Astrocyte of the spinal cord (primary cell): ENCODE measurements around the gene MUC2.

ENCODE experiments used
- DNase-seq: peaks from one replicate; pipeline ENCODE4 v3.0.0; 2011; ENCODE audit warnings: low read depth, low spot score
- H3K4me3 ChIP-seq: 2 replicates; pipeline ENCODE4 v1.5.1; 2011; ENCODE audit warnings: low read depth, mild to moderate bottlenecking, low read length, moderate library complexity
- CTCF ChIP-seq: IDR thresholded peaks from 2 replicates; pipeline ENCODE4 v1.5.1; 2012; ENCODE audit warnings: low read depth, mild to moderate bottlenecking, low read length, inconsistent platforms
- in situ Hi-C: cut with HindIII; loops from 2 replicates; pipeline ENCODE4 v1.10.0; 2017; ENCODE audit warnings: low sequenced_read_pairs

MUC2 gene

GRCh38 chr11:1107316-1108245 lies 32.9 kb downstream of the MUC2 start:
- no peak for TF ChIP-seq CTCF
- in situ Hi-C loops, result no loop called here
- DNase-seq, result no peak
- no peak overlapping the region for H3K4me3 ChIP-seq

- in situ Hi-C loops, result no loop called here
- H3K4me3 ChIP-seq, result no peak overlapping the region
- no peak for TF ChIP-seq CTCF
- no peak for DNase-seq
Observed at GRCh38 chr11:1108246-1108900, 33.7 kb downstream of the MUC2 start.

- no peak overlapping the region for H3K4me3 ChIP-seq
- DNase-seq, result no peak
- no peak for TF ChIP-seq CTCF
- in situ Hi-C loops, result no loop called here
Observed at GRCh38 chr11:1109101-1109917, 34.6 kb downstream of the MUC2 start.

GRCh38 chr11:1109918-1110705 lies 35.4 kb downstream of the MUC2 start:
- no peak for TF ChIP-seq CTCF
- no peak for DNase-seq
- in situ Hi-C loops, result no loop called here

GRCh38 chr11:1111545-1112212 lies 37.0 kb downstream of the MUC2 start:
- TF ChIP-seq CTCF, result no peak
- in situ Hi-C loops, result no loop called here
- no peak for DNase-seq
- no peak overlapping the region for H3K4me3 ChIP-seq

More at GRCh38 chr11:1109918-1110705, 35.4 kb downstream of the MUC2 start:
- H3K4me3 ChIP-seq, result no peak overlapping the region
